C4-2B (cell line): ENCODE measurements around the gene CCDC3.

Experiments used
- H3K27ac ChIP-seq: fragments of 450-650 bp; 2 replicates; pipeline ENCODE4 v1.5.1; 2017
- CTCF ChIP-seq: fragments of 450-650 bp; conservative IDR thresholded peaks from 2 replicates; pipeline ENCODE4 v1.5.1; 2017; ENCODE audit warnings: mild to moderate bottlenecking
- ZFX ChIP-seq: fragments of 450-650 bp; IDR thresholded peaks from 2 replicates; pipeline ENCODE4 v1.6.1; 2017

CCDC3 gene

DNA sequence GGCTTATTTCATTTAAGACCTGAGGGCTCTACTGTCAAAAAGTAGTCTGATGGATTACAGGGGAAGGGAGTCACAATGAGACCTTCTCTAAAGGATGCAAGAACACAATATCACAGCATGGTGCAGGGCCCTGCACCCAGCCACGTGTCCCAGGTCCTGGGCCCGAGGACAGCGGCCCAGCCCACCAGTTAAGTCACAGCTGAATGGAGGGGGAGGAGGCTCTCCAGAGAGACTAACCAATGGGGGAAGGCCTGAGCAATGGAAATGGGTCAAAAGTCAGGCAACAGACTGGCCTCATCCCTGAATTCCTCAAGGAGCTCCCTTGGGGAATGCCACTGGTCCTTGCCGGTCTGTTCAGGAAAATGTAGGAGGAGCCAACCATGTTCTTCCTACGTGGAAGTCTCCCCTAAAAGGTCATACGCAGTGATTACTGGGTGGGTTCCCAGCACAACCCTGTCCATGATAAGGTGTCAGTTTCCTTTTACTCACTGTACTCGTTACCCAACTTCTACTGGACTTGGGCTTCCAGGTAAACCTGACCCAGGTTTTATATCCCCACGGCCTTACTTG, 28.3 kb downstream of the CCDC3 start:
- TF ChIP-seq CTCF (no peak), ZFX (no peak)
- H3K27ac ChIP-seq = no peak overlapping the region

- TF ChIP-seq ZFX (no peak), CTCF (no peak)
These were observed 29.4 kb downstream of the CCDC3 start for GRCh38 chr10:12972146-12972545.

GRCh38 chr10:12971001-12971788, 30.3 kb downstream of the CCDC3 start:
- H3K27ac ChIP-seq = no peak overlapping the region
- no peak for TF ChIP-seq CTCF
- no peak for TF ChIP-seq ZFX

More at GRCh38 chr10:12972146-12972545, 29.4 kb downstream of the CCDC3 start:
- no peak overlapping the region for H3K27ac ChIP-seq

- TF ChIP-seq CTCF (no peak), ZFX (no peak)
- no peak overlapping the region for H3K27ac ChIP-seq
These were observed 31.6 kb downstream of the CCDC3 start for GRCh38 chr10:12969951-12970350.

GRCh38 chr10:12966067-12966466, 35.4 kb downstream of the CCDC3 start:
- no peak overlapping the region for H3K27ac ChIP-seq
- TF ChIP-seq ZFX (no peak), CTCF (no peak)

GRCh38 chr10:12965571-12965970, 35.9 kb downstream of the CCDC3 start:
- no peak for TF ChIP-seq CTCF
- TF ChIP-seq ZFX = no peak
- no peak overlapping the region for H3K27ac ChIP-seq

DNA sequence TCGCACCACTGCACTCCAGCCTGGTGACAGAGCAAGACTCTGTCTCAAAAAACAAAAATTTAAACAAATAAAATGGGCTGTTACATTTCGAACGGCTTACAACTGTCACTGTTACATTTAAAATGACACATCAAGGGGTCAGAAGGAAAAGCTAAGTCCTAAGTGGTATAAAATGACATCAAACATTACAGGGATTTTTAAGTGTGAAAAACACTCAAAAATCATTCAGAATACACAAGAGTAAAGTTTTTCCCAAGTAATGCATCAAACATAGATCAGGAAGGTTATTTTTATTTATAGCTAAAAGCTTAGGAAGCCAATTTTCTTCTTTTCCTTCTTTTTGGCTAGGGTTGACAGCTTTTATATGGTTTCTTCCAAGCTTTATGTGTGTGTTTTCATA, 39.0 kb downstream of the CCDC3 start:
- no peak overlapping the region for H3K27ac ChIP-seq
- TF ChIP-seq CTCF (no peak), ZFX (no peak)
